HG03575 (cell line): ENCODE measurements around the gene CLECL1.

ENCODE experiments used
- ATAC-seq: cut with Tn5 transposase; IDR thresholded peaks from one replicate; pipeline ENCODE4 v1.9.1; 2021; ENCODE audit not compliant: unreplicated experiment, insufficient number of reproducible peaks, low FRiP score; ENCODE audit errors: extremely low read depth

CLECL1 gene

DNA sequence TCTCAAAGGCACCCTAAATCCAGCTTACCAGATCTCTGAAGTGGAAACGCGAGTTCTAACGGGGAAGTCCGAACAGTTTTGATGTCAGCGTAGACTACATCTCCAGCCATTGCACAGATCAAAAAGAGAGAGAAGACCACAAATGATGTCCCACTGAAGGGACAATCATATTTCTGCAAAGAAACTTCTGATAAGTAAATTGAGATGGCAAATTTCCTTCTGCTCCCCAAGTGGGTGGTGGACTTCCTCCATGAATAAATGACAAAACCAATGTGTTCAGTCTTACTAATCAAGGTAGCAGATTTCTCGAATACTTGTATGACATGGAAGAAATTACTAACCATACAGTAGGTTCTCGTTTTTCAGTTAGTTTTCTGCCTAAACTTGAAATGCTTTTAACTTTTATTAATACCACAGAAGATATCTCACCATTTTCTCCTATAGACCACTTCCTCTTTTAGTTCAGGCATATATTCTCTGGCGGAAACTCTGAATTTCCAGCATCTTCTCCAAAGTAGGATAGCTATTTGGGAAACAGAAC, at the start of gene CLECL1:
CLECL1 (minus strand) TSS at position 177 of the 541 bp plus-strand sequence.
- no peak for ATAC-seq

- ATAC-seq, result no peak
Observed at GRCh38 chr12:9781360-9781759, 48.5 kb upstream of the CLECL1 start.

DNA sequence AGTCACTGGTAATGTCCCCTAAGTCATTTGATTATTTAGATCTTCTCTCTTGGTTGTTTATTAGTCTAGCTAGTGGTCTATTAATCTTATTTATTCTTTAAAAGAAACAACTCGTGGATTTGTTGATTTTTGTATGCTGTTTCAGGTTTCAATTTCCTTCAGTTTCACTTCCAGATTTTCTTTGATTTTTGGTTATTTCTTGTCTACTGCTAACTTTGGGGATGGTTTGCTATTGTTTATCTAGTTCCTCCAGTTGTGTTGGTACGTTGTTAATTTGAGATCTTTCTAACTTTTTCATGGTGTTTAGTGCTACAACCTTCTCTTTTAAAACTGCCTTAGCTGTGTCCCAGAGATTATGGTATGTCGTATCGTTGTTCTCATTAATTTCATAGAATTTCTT, 46.3 kb upstream of the CLECL1 start:
- no peak for ATAC-seq

GRCh38 chr12:9776781-9777180, 43.9 kb upstream of the CLECL1 start:
- no peak for ATAC-seq

GRCh38 chr12:9773216-9773877, 40.5 kb upstream of the CLECL1 start:
- no peak for ATAC-seq

DNA sequence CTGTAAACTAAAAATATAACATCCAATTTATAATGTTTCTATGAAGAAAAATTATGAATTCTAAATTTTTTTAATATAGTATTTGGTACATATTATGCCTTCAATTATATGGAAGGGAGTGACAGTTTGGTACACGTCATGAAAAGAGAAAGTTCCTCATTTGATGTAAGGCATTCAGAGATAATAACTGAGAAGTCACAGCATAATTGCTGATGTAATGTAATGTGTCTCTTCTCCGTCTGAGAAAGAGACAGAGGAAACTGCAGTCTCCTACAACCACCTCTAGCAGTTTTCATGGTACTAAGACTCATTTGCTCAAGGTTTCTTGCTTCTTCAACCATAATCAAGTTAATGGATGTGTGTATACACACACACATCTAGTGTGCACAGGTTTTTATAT, 30.1 kb upstream of the CLECL1 start:
- no peak for ATAC-seq

DNA sequence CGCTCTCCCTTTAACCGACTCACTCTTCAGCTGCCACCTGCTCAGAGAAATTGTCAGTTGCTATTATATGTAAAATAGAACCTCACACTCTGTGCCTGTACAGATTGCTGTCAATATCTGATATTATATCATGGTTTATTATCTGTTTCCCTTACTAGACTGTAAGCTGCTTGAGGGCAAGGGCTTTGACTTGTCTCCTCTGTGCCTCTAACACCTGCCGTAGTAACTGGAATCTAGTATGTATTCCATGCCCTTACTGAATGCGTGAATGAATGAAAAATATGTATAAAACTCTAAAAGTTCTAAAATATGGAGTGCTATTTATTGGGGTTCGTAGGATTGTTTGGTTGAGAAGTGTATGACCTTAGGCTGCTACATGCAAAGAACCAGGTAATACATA, 29.5 kb upstream of the CLECL1 start:
- no peak for ATAC-seq

DNA sequence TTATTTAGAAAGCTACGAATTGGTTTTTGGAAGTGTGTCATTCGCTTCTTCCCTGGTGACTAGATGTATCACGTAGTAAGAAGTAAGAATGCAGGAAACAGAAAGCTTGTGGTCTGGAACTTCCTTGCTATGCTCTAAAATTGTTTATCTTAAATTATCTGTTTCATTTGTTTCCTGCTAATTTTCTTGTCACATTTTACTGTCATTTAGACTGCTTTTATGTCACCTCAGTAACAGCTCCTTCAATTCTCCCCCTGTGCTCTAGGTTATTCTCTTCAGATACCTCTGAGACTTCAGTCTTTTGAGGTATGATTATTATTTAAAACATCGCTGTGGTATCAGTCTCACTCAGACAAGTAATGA, 28.5 kb upstream of the CLECL1 start:
- ATAC-seq, result no peak

DNA sequence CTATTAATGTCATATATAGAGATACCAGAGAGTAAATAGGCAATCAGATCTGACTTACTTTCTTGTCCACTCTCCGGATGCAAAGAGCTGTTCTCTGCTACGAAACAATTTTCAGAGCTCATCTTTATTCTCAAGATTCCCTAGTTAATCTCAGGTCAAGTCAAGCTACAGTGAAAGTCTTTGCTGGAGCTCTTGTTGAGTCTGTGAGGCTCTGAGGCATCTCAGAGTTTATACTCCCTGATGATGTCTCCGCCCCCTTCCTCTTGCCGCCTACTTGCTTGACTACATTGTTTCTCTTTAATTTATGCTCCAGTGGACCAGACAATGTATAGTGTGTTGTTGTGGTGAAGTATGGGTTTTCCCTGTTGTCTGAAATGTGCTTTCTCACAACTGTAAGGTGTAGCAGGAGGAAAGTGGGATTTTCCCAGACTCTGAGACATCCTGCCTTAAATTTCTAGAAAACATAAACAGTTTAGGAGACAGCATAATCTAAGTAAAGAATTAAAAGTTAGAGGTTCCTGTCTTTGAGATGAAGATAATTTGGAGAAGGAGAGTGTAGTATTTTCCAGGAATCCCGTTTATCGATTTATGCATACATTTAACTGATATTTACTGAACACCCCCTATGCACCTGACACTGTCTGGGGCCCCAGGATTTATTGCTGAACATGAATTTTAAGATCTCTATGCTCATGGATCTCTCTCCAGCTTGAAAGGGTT, 28.0 kb upstream of the CLECL1 start, which contains the start of gene CD69:
CD69 (minus strand) TSS at position 203 of the 720 bp plus-strand sequence; CDS start at position 122, 81 bp downstream.
- ATAC-seq, result no peak

GRCh38 chr12:9760120-9760519, 27.2 kb upstream of the CLECL1 start:
- no peak for ATAC-seq

DNA sequence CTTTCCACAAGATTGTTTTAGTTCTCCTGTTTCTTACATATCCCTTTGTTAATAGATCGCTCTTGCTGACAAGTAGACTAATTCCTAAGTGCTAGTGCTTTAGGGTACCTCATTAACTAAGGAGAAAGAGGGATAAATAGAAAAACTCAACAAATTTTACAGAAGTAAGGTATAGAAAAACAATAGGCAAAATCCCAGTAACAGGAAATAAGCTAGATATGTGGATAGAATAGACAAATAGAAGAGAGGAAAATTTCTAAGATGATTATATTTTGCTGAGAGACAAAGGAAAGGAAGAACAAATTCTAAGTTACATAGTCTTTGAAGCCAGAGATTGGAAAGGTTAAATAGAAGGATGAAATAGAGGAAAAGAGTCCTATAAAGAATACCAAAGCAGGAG, 26.8 kb upstream of the CLECL1 start:
- ATAC-seq, result no peak

DNA sequence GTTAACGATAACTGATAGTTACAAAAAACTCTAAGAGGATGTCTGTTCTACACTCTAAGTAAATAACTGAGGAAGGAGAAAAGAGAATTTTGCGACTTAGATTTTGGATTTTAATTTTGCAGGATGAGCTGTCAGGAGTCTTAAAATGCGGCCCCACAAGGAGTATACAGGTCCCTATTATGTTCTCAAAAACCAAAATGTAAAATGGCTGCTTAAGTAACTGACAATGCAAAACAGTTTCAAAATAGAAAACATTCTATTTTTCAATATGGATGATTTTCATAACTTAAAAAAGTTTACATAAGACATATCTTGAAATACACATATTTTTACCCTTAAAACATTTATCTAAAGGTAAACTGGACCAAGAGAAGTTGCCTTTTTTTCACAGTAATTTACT, 25.2 kb upstream of the CLECL1 start:
- ATAC-seq, result no peak

DNA sequence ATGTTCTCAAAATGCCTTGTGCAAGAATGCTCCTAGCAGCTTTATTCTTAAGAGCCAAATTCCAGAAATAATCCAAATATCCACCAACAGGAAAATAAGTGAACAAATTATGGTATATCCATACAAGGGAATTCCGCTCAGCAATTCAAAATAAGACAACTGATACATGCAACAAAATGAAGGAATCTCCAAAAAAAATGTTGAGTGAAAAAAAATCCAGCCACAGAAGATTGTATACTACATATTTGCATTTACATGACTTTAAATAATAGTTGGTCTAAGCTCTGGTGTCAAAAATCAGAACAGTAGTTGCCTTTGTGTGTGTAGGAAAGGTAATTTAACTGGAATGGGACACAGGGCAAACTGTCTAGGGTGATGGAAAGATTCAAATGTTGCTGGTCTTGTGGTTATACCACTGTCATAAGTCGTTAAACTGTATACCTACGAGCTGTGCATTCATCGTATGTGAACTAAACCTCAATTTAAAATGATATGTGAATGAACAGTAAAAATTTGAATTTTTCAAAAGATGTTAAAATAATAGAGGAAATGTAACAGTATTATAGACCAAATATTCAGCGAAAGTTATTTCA, 24.6 kb upstream of the CLECL1 start:
- ATAC-seq, result no peak

- no peak for ATAC-seq
Observed at GRCh38 chr12:9756706-9757105, 23.8 kb upstream of the CLECL1 start.

GRCh38 chr12:9756170-9756569, 23.3 kb upstream of the CLECL1 start:
- ATAC-seq, result no peak

GRCh38 chr12:9755567-9755966, 22.7 kb upstream of the CLECL1 start:
- ATAC-seq, result no peak

GRCh38 chr12:9755035-9755434, 22.1 kb upstream of the CLECL1 start:
- no peak for ATAC-seq

- ATAC-seq, result no peak
Observed at GRCh38 chr12:9754099-9754927, 21.4 kb upstream of the CLECL1 start.

DNA sequence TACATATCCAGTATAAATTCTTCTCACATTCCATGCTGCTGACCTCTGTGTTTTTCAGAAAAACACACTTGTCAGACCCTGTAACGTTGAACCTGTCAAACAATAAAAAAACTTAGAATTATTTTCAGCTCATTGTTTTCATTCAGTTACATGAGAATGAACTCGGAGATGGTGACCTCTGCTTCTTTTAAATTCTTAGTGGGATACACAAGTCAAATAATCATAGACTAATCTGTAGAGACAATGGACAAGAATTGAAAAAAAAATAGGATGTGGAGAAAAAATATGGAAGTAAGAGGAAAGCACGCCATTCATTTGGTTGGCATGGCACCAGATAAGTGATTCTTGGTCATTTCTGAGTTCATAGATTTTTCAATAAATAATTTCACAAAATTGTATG, 20.6 kb upstream of the CLECL1 start:
- ATAC-seq, result no peak
